Measurements from ENCODE around the gene PTTG1IP.

The PTTG1IP gene

DNA sequence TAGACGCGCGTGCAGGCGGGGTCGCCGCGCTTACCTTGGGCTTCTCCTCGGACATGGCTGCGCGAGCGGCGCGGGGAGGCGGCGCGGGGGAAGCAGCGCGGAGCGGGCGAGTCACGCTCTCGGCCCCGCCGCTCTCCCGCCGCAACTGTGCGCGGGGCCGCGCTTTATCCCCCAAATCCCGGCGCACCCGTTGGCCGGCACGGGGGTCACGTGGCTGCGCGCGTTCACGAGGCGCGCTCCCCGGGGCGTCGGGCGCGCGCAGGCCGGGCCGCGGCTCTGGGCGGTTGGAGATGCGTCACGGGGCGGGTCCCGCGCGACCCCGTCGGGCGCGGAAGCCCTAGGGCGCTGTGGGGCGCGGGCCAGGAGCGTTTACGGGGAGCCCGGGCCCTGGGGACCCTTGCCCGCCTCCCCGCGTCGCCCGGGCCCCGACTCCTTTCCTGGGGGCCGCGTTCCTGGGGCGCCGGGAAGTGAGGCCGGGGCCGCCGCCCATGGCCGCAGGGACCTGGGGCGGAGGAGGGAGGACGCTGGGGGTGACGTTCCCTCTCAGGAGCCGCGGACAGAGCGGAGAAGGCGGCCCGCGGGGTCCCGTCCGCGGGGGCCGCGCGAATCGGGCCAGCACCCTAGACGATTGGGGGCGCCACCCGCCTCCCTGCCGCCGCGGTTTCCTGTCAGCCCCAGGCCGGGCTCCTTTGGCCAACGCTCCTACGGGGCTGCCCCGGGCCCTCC, 55.4 kb downstream of the PTTG1IP start, which contains the start of gene SUMO3:
Gene SUMO3 (minus strand): TSS at position 149 of the 726 bp plus-strand sequence. CDS start 94 bp downstream, at position 55.
- DNase-seq: peak; percentile 72

DNA sequence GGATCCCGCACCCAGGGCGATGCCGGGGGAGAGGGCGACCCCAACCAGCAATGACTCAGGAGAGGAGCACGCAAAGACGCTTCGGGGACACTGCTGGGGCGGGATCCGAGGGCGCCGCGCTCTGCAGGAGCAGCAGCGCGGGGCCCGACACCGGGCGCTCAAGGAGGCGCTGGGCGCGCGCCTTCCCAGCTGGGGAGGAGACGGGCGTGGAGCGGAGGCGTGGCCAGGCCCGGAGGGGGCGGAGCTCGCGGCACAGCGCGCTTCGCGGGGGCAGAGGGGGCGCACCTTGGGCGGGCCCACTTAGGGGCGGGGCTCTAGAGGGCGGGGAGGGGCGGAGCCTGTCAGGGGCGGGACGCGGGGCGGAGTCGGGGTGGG, 56.0 kb downstream of the PTTG1IP start:
- peak; percentile 88 for DNase-seq

DNA sequence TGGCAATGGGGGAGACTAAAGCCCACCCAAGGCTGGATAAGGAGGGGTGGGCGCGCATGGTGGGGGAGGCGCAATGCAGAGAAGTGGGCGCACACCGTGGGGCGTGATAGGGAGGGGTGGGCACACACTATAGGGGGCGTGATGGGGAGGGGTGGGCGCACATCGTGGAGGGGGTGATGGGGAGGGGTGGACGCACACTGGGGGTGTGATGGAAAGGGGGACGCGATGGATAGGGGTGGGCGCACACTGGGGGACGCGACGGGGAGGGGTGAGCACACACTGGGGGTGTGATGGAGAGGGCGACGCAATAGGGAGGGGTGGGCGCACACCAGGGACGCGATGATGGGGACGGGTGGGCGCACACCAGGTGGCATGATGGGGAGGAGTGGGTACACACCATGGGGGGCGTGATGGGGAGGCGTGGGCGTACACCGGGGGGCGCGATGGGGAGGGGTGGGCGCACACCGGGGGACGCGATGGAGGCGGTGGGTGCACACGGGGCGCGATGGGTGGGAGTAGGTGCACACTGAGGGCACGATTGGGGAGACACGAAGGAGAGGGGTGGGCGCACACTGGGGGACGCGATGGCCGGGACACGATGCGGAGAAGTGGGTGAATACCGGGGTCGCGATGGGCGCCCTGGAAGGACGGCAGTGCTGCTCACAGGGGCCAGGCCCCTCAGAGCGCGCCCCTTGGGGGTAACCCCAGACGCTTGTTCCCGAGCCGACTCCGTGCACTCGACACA, 56.6 kb downstream of the PTTG1IP start:
- no peak for DNase-seq

GRCh38 chr21:44815852-44816628, 57.5 kb downstream of the PTTG1IP start:
- no peak for DNase-seq

DNA sequence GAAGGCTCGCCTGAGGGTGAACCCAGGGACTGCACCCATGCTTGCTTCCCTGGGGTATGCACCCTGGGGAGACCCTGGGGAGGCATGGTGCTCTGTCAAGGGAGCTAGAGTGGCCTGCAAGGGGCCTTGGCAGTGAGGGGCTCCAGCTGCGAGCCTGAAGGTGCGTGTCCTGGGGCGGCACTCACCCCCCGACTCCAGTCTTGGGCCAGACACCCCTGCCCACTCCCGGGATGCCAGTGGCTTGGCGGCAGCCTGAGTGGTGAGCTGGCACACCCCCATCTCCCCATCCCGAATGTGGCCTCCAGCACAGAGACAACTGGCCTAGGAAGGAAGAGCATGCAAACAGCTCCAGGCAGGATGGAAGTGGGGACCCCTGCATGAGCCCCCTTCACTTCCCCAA, 58.3 kb downstream of the PTTG1IP start:
- no peak for DNase-seq

GRCh38 chr21:44814498-44815023, 58.9 kb downstream of the PTTG1IP start:
- no peak for DNase-seq

DNA sequence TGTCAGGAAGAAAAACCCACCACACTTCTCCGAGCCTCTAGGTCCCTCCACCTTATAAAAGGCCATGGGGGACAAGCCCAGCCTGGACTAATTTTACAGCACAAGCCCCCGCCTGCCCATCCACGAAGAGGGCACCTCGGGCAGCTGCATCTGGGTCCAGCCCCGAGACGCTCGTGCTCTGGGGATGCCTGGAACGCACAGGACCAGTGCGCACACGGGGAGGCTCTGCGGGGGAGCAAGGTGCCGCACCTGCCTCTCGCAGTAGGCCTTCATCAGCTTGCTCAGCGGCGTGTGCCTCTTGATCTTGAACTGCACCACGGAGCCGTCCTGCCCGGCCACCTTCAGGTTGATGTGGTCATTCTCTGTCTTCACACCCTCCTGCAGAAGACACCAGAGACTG, 59.8 kb downstream of the PTTG1IP start:
- DNase-seq: no peak

DNA sequence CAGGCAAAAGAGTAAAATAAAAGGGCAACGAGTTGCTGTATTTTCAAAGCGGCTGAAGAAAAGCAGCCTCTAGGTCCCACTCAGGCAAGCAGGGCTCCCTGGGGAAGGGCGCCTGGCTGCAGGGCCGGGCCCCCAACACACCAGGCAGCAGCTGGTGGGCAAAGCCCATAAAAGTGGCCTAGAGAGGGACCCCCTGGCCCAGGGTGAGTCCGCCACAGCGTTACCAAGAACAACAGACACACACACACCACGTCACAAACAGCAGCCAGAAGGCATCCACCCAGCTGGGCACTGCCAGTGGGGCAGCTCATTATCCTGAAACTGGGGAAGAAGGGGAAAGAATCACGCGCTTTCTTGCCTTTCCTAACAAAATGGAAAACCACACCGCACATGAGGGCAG, 60.3 kb downstream of the PTTG1IP start:
- DNase-seq: no peak

- DNase-seq: no peak
Observed at GRCh38 chr21:44812640-44813039, 60.9 kb downstream of the PTTG1IP start.

DNA sequence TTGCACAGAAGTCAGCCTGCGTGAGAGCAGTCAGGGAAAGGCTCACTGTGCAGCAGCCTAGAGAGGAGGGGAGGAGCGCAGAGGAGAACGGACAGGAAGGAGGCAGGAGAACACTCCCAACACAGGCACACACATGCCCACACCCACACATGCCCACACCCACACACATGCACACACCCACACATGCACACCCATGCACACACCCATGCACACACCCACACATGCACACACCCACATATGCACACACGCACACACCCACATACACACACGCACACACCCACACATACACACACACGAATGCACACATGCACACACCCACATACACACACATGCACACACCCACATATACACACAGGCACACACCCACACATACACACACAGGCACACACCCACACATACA, 62.7 kb downstream of the PTTG1IP start:
- DNase-seq: no peak

DNA sequence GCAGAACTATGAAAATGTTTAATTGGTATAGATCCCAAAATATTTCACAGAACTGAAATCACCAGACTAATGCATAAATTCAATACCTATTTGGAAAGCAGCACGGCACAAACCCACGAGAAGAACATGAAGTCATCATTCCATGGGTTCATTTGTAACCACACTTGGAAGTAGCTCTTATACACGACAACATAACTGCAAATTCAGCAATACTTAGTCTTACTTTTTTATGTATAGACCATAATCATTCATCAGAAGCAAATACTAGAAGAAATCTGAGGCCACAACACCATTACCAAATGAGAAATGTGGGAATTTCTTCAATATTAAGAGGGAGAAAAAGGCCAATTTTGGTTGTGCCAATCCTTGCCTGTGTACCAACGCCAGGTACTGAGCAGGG, 67.6 kb downstream of the PTTG1IP start:
- DNase-seq: no peak

- DNase-seq: no peak
Observed at GRCh38 chr21:44805226-44805625, 68.3 kb downstream of the PTTG1IP start.

DNA sequence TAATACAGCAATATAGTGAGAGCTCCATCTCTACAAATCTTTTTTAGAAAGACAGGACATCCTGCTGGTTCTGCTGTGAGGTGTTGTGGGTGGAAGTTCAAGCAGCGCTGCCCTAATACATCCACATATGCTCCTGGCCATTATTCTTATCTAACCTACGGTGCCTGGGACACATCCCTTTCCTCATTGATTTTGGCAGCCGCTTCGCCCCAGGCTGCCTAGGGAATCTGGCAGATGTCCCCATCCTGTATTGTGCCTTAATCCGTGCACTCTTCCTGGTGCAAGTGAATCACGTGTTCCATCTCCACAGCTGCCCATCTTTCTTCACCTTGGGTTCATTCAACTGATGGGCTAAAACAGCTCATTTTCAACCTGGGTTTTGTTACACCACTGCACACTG, 68.7 kb downstream of the PTTG1IP start:
- no peak for DNase-seq

DNA sequence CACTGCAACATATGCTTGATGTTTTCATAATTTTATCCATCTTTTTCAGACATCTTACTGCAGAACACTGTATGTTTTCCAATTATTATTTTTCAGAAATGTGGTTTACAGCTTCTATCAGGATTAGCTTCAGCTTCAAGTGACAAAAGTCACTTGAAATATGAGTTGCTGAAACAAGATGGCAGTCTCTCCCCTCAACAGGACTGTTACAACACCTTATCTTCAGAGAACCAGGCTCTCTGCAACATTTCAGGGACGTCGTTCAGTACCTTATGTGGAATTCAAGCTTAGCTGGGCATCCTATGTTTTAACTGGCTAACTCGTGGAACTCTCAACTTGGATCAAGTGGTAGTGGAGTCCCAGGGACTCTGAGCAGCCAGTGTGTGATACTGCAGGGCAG, 69.8 kb downstream of the PTTG1IP start:
- DNase-seq: no peak

DNA sequence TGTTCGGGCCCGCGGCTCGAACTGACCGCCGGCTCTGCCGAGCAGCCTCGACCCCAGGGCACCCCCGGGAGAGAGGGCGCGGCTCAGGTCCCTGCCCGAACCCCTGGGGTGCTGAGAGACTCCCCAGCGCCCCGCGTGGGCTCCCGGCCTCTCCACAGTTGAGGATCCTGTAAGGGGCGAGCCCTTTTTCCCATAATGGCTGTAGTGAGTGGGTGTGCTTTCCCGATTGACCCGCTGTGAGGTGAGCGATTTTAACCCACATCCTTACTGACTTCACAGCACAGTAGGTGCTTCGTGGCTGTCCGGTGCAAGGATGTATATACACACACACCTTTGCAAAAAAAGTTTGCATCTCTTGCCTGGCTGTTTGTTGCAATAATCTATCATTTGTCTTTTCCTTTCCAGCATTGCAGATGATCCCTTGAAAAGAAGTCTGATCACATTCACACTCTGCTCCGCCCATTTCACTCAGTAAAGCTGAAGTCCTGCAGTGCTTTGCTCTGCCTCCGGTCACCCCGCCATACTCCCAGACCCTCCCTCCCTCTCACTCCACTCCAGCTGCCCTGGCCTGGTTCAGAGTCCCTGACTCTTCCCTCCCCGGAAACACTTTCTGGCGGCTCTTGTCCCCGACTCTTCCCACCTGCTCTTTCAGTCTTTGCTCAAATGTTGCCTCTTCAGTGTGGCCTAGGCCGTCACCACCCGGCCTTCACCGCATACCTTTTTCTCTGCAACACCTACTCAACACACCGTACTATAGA, 70.9 kb downstream of the PTTG1IP start:
- peak; percentile 33 for DNase-seq

GRCh38 chr21:44801468-44802395, 71.8 kb downstream of the PTTG1IP start, which contains the start of gene UBE2G2:
Gene UBE2G2 (minus strand): TSS chr21:44801820. CDS start chr21:44801748, 72 bp downstream.
- DNase-seq: peak; percentile 66

GRCh38 chr21:44800971-44801467, 72.5 kb downstream of the PTTG1IP start:
- peak; percentile 40 for DNase-seq

DNA sequence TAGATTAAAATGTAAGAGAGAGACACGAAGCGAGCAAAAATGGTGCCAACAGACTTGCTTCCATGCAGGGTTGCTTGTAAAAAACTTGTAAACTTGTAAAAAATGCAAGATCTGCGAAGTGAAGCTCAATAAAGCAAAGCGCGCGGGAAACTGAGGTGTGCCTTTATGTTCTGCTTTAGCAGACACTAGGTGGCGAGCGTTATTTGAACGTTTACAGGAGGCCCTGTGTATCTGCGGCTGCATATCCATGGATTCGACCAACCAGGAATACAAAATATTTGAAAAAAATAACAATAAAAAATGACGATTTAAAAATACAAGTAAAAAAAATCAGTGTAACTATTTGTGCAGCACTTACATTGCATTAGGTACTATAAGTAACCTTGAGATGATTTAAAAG, 73.4 kb downstream of the PTTG1IP start:
- peak; percentile 18 for DNase-seq

- no peak for DNase-seq
Observed at GRCh38 chr21:44799646-44800045, 73.8 kb downstream of the PTTG1IP start.

All from HCEC 1CT (cell line).